ENCODE data around the gene RFX2. TPM values are rescaled to one million over a fixed set of nuclear protein-coding genes. Genes with fewer than 3 reads are reported as not detected.
A peak's percentile ranks its signal among the peaks of the same experiment; 100 is the strongest.

Gene RFX2
- total RNA-seq, 1 donor from 2014 or later: 7.3 TPM

- no peak overlapping the region for H3K4me3 Mint-ChIP-seq
- no peak for DNase-seq (ENCODE audit: low spot score in 2 of 2, unreplicated experiment in 2 of 2)
- TF ChIP-seq, protein P1, sequence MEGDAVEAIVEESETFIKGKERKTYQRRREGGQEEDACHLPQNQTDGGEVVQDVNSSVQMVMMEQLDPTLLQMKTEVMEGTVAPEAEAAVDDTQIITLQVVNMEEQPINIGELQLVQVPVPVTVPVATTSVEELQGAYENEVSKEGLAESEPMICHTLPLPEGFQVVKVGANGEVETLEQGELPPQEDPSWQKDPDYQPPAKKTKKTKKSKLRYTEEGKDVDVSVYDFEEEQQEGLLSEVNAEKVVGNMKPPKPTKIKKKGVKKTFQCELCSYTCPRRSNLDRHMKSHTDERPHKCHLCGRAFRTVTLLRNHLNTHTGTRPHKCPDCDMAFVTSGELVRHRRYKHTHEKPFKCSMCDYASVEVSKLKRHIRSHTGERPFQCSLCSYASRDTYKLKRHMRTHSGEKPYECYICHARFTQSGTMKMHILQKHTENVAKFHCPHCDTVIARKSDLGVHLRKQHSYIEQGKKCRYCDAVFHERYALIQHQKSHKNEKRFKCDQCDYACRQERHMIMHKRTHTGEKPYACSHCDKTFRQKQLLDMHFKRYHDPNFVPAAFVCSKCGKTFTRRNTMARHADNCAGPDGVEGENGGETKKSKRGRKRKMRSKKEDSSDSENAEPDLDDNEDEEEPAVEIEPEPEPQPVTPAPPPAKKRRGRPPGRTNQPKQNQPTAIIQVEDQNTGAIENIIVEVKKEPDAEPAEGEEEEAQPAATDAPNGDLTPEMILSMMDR (IDR thresholded peaks at IDR 0.05; ENCODE audit: unreplicated experiment): peak; percentile 37
- H3K4me1 Mint-ChIP-seq: no peaks in the 10 kb centered on the region
- peaks cover 15% of the 10 kb centered on the region for H3K9me3 Mint-ChIP-seq
- no peak overlapping the region for H3K27ac Mint-ChIP-seq
- peaks cover 2% of the 10 kb centered on the region for H3K36me3 Mint-ChIP-seq
- H3K27me3 Mint-ChIP-seq (ENCODE audit: low read depth): peaks cover 7% of the 10 kb centered on the region
Observed at GRCh38 chr19:6125571-6125989, 15.3 kb upstream of the RFX2 start.

GRCh38 chr19:6119031-6119430 is 8.7 kb upstream of the RFX2 start:
- Mint-ChIP-seq H3K36me3 (no peaks in the 10 kb centered on the region), H3K27ac (no peak overlapping the region), H3K9me3 (peaks cover 11% of the 10 kb centered on the region), H3K4me1 (no peaks in the 10 kb centered on the region), H3K4me3 (no peak overlapping the region), H3K27me3 (ENCODE audit: low read depth) (peaks cover 33% of the 10 kb centered on the region)
- TF ChIP-seq, protein P1 (IDR thresholded peaks at IDR 0.05; ENCODE audit: unreplicated experiment): no peak
- DNase-seq (ENCODE audit: low spot score in 2 of 2, unreplicated experiment in 2 of 2): no peak

DNA sequence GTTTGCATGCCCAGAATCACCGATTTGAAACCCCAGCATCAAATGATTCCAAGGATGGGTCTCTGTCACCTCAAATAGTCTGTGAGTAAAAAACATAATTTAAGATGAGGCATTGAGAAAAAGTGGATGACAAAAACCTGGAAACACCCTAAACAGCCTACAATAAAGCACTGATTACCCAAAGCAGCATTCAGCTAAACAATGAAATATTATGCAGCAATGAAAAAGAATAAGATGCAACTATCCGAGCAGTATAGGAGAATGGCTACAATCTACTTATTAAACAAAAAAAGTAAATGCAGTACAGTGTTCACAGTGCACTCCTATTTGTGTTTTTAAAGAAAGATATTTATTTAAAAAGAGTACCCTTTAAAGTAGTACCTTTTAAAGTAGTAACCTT is 7.7 kb upstream of the RFX2 start:
- Mint-ChIP-seq H3K27ac (no peak overlapping the region), H3K4me3 (no peak overlapping the region), H3K27me3 (ENCODE audit: low read depth) (peaks cover 33% of the 10 kb centered on the region), H3K36me3 (no peaks in the 10 kb centered on the region), H3K9me3 (peaks cover 11% of the 10 kb centered on the region), H3K4me1 (no peaks in the 10 kb centered on the region)
- TF ChIP-seq, protein P1 (IDR thresholded peaks at IDR 0.05; ENCODE audit: unreplicated experiment): no peak
- DNase-seq (ENCODE audit: low spot score in 2 of 2, unreplicated experiment in 2 of 2): no peak

GRCh38 chr19:6117534-6117933 is 7.2 kb upstream of the RFX2 start:
- TF ChIP-seq, protein P1 (IDR thresholded peaks at IDR 0.05; ENCODE audit: unreplicated experiment): no peak
- Mint-ChIP-seq H3K27ac (no peak overlapping the region), H3K4me1 (no peaks in the 10 kb centered on the region), H3K4me3 (no peak overlapping the region), H3K27me3 (ENCODE audit: low read depth) (peaks cover 33% of the 10 kb centered on the region), H3K36me3 (no peaks in the 10 kb centered on the region), H3K9me3 (peaks cover 11% of the 10 kb centered on the region)
- no peak for DNase-seq (ENCODE audit: low spot score in 2 of 2, unreplicated experiment in 2 of 2)

DNA sequence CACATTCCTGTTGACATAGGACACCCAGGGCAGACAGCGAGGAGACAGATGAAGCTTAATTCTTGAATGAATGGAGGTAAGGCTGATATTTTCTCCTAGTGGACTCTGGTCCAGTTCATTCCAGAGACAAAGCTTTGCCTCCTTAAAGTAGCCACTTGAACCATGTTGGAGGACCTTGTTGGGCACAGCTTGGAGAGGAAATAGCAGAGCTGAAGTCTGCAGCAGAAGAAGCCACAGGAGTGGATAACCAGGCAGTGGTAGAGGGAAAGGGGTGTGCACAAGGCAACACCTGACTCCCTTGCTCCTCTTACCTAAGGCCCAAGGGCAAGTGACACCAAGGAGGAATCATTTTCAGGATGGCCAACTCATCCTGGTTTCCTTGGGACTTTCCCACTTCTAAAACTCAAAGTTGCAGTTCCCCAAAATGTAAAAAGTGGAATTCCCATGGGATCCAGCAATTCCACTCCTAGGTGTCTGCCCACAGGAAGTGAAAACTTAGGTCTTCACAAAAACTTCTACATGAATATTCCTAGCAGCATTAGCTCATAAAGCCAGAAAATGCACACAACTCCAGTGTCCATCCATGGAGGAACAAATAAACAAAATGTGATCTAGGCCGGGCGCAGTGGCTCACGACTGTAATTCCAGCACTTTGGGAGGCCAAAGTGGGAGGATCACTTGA is 6.6 kb upstream of the RFX2 start:
- Mint-ChIP-seq H3K36me3 (no peaks in the 10 kb centered on the region), H3K27me3 (ENCODE audit: low read depth) (peaks cover 36% of the 10 kb centered on the region), H3K9me3 (peaks cover 11% of the 10 kb centered on the region), H3K4me1 (no peaks in the 10 kb centered on the region), H3K27ac (no peak overlapping the region), H3K4me3 (no peak overlapping the region)
- no peak for DNase-seq (ENCODE audit: low spot score in 2 of 2, unreplicated experiment in 2 of 2)
- TF ChIP-seq, protein P1 (IDR thresholded peaks at IDR 0.05; ENCODE audit: unreplicated experiment): no peak

Measured in mesothelial cell of epicardium (in vitro differentiated cells).